Mesodermal cell (in vitro differentiated cells): Measurements from ENCODE around the gene PCID2.

Experiments
- H3K27ac ChIP-seq: 2 replicates; pipeline ENCODE4 v1.7.0; 2013; ENCODE audit warnings: mild to moderate bottlenecking, low read depth, low read length, moderate library complexity; ENCODE audit not compliant: severe bottlenecking
- H3K36me3 ChIP-seq: 2 replicates; pipeline ENCODE4 v1.7.1; 2013; ENCODE audit warnings: mild to moderate bottlenecking, low read length, moderate library complexity; ENCODE audit not compliant: control insufficient read depth, insufficient read depth
- H3K4me1 ChIP-seq: one replicate; pipeline ENCODE4 v1.7.1; 2013; ENCODE audit warnings: mild to moderate bottlenecking, low read length; ENCODE audit not compliant: insufficient read depth, control insufficient read depth, poor library complexity, severe bottlenecking
- H3K4me3 ChIP-seq: 2 replicates; pipeline ENCODE4 v1.7.0; 2013; ENCODE audit warnings: low read length, control low read depth, mild to moderate bottlenecking; ENCODE audit not compliant: insufficient read depth, poor library complexity, severe bottlenecking; ENCODE audit errors: extremely low read depth
- H3K9me3 ChIP-seq: 2 replicates; pipeline ENCODE4 v1.7.1; 2013; ENCODE audit warnings: mild to moderate bottlenecking, low read length, moderate library complexity; ENCODE audit not compliant: control insufficient read depth
- WGBS, 2 experiments: methylation state at CpG; one replicate each; pipeline ENCODE4 v1.1.5; 2013; ENCODE audit warnings: missing lambda C conversion rate in 2 of 2; ENCODE audit not compliant: insufficient coverage in 2 of 2; 5-methylcytosine and 5-hydroxymethylcytosine counted together

Gene PCID2

DNA sequence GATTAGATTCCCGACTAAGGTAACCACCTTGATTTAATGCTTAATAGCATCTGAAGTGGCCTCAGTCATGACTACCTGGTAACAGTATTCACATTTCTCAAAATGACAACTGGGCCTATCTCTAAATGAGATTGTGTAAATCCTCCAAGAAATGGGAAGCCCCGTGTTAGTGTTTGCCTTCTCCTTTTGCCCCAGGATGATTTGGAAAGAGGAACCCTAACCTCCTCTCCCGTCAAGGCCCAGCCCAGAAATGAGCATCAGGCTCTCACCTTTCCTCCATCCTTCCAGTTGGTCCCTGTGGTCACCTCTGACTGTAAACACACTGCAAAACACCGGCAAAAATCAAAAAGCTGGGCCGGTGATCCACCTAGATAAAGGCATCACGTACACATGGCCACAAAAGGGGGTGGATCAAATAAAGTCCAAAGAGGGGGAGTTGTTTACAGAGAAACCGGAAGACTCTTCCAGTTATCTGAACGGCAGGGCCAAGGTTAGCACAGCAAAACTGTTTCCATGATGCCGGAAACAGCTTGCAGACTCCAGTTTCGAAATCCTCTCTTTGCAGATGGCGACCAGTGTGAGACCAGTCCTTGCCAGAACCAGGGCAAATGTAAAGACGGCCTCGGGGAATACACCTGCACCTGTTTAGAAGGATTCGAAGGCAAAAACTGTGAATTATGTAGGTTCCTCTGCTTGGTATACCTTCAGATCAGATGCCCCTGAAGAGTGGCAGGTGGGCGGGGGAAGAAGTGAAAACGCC lies 69.5 kb downstream of the PCID2 start:
- Histone ChIP-seq H3K4me3 (no peak overlapping the region), H3K36me3 (no peaks in the 10 kb centered on the region), H3K4me1 (no peaks in the 10 kb centered on the region), H3K9me3 (no peaks in the 10 kb centered on the region), H3K27ac (no peak overlapping the region)
- 94 to 96% methylated on average over 12 to 13 of the region's 16 CpGs for whole genome bisulfite sequencing, 2 experiments

DNA sequence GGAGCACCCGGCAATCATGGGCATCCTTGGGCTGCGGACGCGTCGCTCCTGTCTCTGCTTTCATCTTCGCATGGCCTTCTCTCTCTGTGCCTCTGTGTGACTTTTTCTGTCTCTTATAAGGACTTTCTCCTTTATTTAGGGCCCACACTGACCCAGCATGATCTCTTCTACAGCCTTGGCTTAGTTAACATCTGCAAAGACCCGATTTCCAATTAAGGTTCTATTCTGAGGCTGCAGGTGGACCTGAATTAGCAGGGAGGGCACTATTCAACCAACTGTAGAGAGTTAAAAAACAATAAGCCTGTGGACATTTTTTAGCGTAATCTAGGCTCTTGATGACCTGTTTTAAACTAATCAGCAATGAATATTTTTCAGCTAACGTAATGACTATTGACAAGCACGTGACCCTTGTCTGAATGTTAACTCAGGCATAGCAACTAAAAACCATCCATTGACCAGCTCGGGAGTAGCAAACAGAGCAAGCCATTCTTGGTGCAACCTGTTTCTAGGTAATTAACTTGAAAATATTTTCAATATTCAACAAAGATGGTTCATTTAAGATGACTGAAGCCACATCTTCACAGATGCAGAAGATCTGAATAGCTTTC lies 70.7 kb downstream of the PCID2 start:
- no peaks in the 10 kb centered on the region for H3K4me1 ChIP-seq
- no peak overlapping the region for H3K27ac ChIP-seq
- H3K4me3 ChIP-seq, result no peak overlapping the region
- WGBS, 2 experiments, result 82 to 84% methylated on average over 8 to 9 of the region's 11 CpGs
- no peaks in the 10 kb centered on the region for H3K36me3 ChIP-seq
- H3K9me3 ChIP-seq, result no peaks in the 10 kb centered on the region

DNA sequence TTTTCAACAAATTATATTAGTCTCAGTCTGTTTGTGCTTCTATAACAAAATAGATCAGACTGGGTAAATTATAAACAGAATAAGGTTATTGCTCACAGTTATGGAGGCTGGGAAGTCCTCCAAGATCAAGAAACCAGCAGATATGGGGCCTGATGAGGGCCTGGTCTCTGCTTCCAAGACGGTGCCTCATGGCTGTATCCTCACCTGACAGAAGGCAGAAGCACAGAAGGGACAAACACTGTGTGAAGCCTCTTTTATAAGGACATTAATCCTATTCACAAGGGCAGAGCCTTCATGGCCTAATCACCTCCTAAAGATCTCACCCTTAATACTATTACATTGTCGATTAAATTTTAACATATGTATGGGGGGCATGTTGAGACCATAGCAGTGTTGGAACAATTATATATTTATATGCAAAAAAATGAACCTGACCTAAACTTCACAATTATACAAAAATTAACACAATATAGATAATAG lies 73.1 kb downstream of the PCID2 start:
- Histone ChIP-seq H3K27ac (no peak overlapping the region), H3K9me3 (no peaks in the 10 kb centered on the region), H3K36me3 (no peaks in the 10 kb centered on the region), H3K4me1 (no peaks in the 10 kb centered on the region), H3K4me3 (no peak overlapping the region)
- 92% methylated on average over 1 of the region's 2 CpGs; no CpG with 5 or more reads in 1 of the 2 experiments for WGBS, 2 experiments

- 94 to 95% methylated on average over 55 to 58 of the region's 60 CpGs for WGBS, 2 experiments
- no peaks in the 10 kb centered on the region for H3K4me1 ChIP-seq
- H3K9me3 ChIP-seq, result no peaks in the 10 kb centered on the region
- H3K4me3 ChIP-seq, result no peak overlapping the region
- H3K36me3 ChIP-seq, result no peaks in the 10 kb centered on the region
- no peak overlapping the region for H3K27ac ChIP-seq
Observed at GRCh38 chr13:113129921-113130750, 78.3 kb downstream of the PCID2 start.

- Histone ChIP-seq H3K4me3 (no peak overlapping the region), H3K27ac (no peak overlapping the region), H3K4me1 (no peaks in the 10 kb centered on the region), H3K36me3 (no peaks in the 10 kb centered on the region), H3K9me3 (no peaks in the 10 kb centered on the region)
- WGBS, 2 experiments, result 88 to 89% methylated on average over 26 of the region's 27 CpGs
Observed at GRCh38 chr13:113129480-113129879, 79.0 kb downstream of the PCID2 start.
